ENCODE results near the gene DGLUCY.
"Not testable (repeated sequence)": the region's sequence is repeated elsewhere in the genome, so short reads cannot be mapped to it uniquely, and the experiment has no call there.

The DGLUCY gene

DNA sequence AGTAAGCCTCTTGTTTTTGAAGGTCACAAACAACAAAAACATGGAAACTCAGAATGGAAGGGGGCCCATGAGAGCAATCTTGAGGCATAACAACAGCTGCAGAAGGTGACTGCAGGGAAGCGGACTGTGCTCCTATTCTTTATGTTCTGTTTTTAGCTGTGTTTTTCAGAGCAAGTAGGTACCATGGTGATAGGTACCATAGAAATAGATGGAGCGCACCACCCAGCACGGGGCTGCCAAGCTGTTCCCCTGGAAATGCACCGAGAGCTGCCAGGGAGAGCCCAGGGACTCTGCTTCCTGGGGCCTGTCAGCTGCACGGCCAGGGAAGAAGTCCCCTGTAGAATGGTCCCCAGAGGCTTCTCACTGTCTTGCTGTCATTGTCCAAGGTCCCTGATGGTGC, 32.8 kb downstream of the DGLUCY start:
- Histone ChIP-seq H3K4me1 (ENCODE audit: control insufficient read depth, insufficient read depth, low read length) (peaks cover 19% of the 10 kb centered on the region), H3K4me3 (ENCODE audit: low read length) (no peak overlapping the region), H3K27me3 (ENCODE audit: control insufficient read depth, insufficient read depth, low read length) (peaks cover 2% of the 10 kb centered on the region), H3K36me3 (ENCODE audit: control insufficient read depth, insufficient read depth, low read length) (peaks cover 16% of the 10 kb centered on the region), H3K9ac (ENCODE audit: low read length) (no peak overlapping the region), H3K27ac (ENCODE audit: low read depth, low read length) (peak overlapping the region; percentile 19)

DNA sequence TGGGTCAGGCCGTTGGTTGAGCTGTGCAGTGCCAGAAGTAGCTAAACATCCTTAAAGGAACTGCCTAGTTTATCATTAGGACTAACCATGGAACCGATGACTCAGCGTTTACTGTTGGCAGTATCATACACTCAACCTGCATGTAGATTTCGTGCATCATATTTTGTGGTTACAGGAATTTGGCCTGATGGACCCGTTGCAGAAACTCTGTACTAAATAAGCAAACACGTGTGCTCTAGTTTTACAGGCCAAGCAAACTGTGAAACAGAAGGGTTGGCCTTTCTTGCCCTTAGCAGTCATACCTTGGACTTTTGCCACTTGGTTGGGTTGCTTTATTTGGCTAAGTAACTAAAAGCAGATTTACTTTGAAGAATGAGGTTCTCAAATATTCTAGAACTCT, 35.6 kb downstream of the DGLUCY start:
- Histone ChIP-seq H3K4me1 (ENCODE audit: control insufficient read depth, insufficient read depth, low read length) (peaks cover 13% of the 10 kb centered on the region), H3K27me3 (ENCODE audit: control insufficient read depth, insufficient read depth, low read length) (peaks cover 2% of the 10 kb centered on the region), H3K27ac (ENCODE audit: low read depth, low read length) (peak overlapping the region; percentile 38), H3K4me3 (ENCODE audit: low read length) (no peak overlapping the region), H3K36me3 (ENCODE audit: control insufficient read depth, insufficient read depth, low read length) (peaks cover 16% of the 10 kb centered on the region), H3K9ac (ENCODE audit: low read length) (no peak overlapping the region)

DNA sequence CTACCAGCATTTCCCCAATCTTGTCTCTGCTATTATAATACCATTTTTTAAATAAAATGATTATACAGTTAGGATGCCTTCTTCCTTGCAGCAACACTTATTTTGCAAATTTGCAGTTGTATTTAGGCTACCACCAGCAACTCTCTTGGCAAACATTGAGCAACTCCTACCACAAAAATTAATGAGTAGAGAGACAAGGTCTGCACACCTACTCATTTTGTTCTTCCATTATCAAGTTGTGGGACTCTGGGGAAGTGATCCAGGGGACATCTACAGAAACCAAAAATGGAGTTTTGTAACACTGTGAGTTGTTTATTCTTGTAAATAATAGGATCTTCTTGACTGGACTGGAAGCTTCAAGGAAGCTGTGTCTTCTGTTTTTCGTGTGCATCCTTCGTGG, 38.6 kb downstream of the DGLUCY start:
- Histone ChIP-seq H3K27ac (ENCODE audit: low read depth, low read length) (no peak overlapping the region), H3K27me3 (ENCODE audit: control insufficient read depth, insufficient read depth, low read length) (peaks cover 2% of the 10 kb centered on the region), H3K4me3 (ENCODE audit: low read length) (no peak overlapping the region), H3K36me3 (ENCODE audit: control insufficient read depth, insufficient read depth, low read length) (peaks cover 2% of the 10 kb centered on the region), H3K9ac (ENCODE audit: low read length) (no peak overlapping the region), H3K4me1 (ENCODE audit: control insufficient read depth, insufficient read depth, low read length) (peaks cover 19% of the 10 kb centered on the region)

DNA sequence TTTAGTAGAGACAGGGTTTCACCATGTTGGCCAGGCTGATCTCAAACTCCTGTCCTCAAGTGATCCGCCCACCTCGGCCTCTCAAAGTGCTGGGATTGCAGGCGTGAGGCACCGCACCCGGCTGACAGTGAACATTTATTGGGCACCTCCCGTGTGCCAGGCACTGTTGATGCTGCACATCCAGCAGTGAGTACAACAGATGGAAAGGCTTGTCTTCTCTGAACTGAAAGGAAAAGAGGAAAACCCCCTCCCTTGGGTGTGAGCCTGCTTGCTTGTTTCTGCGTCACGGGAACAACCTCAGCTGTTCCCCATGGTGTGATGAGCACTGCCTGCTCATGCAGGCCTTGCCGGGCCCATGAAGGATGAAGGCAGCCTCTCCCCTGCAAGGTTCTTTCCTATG, 39.5 kb downstream of the DGLUCY start:
- H3K27ac ChIP-seq (ENCODE audit: low read depth, low read length): no peak overlapping the region
- H3K4me3 ChIP-seq (ENCODE audit: low read length): no peak overlapping the region
- H3K4me1 ChIP-seq (ENCODE audit: control insufficient read depth, insufficient read depth, low read length): peaks cover 19% of the 10 kb centered on the region
- H3K9ac ChIP-seq (ENCODE audit: low read length): no peak overlapping the region
- H3K36me3 ChIP-seq (ENCODE audit: control insufficient read depth, insufficient read depth, low read length): peaks cover 6% of the 10 kb centered on the region
- peaks cover 2% of the 10 kb centered on the region for H3K27me3 ChIP-seq (ENCODE audit: control insufficient read depth, insufficient read depth, low read length)

DNA sequence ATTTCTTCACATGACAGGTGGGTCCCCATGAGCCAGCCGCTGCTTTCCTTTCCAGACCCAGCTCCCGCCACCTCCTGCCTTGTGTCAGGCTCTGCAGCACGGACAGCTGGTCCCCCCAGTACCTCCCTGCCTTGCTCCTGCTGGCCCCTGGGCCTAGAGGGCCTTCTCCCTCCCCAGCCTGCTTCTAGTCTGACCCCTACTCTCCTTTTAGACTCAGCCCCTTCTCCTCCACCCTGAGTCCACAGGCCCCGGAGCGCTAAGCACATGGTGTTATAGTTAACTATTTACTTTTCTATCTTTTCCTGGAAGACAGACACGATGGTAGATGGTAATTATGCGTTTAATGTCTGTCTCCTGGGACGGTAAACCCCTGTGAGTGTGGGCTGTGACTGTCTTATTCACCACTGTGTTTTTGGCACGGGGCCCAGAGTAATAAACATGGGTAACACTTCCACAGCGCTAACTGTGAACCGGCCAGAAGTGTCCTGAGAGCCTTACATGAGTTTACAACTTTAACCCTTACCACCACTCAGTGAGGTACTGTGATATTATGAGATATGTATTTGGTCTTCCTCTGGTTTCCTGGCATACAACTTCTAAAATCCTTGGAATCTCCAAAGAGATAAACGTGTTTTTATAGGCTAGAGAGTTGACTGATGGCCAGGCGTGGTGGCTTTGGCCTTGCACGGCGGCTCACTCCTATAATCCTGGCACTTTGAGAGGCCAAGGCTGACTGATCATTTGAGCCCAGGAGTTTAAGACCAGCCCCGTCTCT, 41.2 kb downstream of the DGLUCY start:
- peaks cover 4% of the 10 kb centered on the region for H3K36me3 ChIP-seq (ENCODE audit: control insufficient read depth, insufficient read depth, low read length)
- H3K4me1 ChIP-seq (ENCODE audit: control insufficient read depth, insufficient read depth, low read length): peaks cover 11% of the 10 kb centered on the region
- no peak overlapping the region for H3K9ac ChIP-seq (ENCODE audit: low read length)
- H3K4me3 ChIP-seq (ENCODE audit: low read length): no peak overlapping the region
- H3K27ac ChIP-seq (ENCODE audit: low read depth, low read length): peak overlapping the region; percentile 68
- H3K27me3 ChIP-seq (ENCODE audit: control insufficient read depth, insufficient read depth, low read length): no peaks in the 10 kb centered on the region

DNA sequence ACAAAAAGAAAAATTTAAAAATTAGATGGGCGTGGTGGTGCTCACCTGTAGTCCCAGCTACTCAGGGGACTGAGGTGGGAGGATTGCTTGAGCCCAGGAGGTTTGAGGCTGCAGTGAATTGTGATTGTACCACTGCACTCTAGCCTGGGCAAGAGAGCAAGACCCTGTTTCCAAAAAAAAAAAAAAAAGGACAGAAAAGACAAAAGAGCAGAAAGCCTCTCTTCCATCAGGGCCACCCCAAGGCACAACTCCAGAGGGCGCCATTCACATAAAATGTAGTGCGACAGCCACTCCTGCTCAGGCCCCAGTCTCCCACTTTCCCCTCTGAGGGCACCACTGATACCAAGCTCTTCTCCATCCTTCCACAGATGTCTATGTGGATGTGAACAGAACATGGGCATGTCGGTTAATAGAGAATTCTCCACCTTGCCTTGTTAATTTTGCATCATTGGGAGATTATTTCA, 41.8 kb downstream of the DGLUCY start:
- H3K9ac ChIP-seq (ENCODE audit: low read length): no peak overlapping the region
- no peak overlapping the region for H3K4me3 ChIP-seq (ENCODE audit: low read length)
- H3K27ac ChIP-seq (ENCODE audit: low read depth, low read length): peak overlapping the region; percentile 68
- H3K4me1 ChIP-seq (ENCODE audit: control insufficient read depth, insufficient read depth, low read length): peaks cover 11% of the 10 kb centered on the region
- H3K27me3 ChIP-seq (ENCODE audit: control insufficient read depth, insufficient read depth, low read length): no peaks in the 10 kb centered on the region
- H3K36me3 ChIP-seq (ENCODE audit: control insufficient read depth, insufficient read depth, low read length): peaks cover 7% of the 10 kb centered on the region

DNA sequence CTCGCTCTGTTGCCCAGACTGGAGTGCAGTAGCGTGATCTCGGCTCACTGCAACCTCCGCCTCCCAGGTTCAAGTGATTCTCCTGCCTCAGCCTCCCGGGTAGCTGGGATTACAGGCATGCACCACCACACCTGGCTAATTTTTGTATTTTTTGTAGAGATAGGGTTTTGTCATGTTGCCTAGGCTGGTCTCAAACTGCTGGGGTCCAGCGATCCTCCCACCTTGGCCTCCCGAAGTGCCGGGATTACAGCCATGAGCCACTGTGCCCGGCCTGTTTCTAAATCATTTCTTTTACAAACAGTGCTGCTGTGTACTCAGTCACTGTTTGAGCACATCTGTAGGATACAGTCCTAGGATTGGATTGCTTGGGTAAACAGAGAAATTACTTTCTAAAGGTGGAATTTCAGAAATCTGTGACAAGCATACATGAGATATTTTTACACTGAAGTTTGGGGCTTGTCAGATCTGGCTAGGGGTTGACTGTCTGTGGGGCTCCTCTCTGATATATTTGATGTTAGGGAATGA, 42.3 kb downstream of the DGLUCY start:
- peaks cover 11% of the 10 kb centered on the region for H3K4me1 ChIP-seq (ENCODE audit: control insufficient read depth, insufficient read depth, low read length)
- peaks cover 11% of the 10 kb centered on the region for H3K36me3 ChIP-seq (ENCODE audit: control insufficient read depth, insufficient read depth, low read length)
- not testable (repeated sequence) for H3K4me3 ChIP-seq (ENCODE audit: low read length); H3K27me3 ChIP-seq (ENCODE audit: control insufficient read depth, insufficient read depth, low read length); H3K9ac ChIP-seq (ENCODE audit: low read length); H3K27ac ChIP-seq (ENCODE audit: low read depth, low read length)

DNA sequence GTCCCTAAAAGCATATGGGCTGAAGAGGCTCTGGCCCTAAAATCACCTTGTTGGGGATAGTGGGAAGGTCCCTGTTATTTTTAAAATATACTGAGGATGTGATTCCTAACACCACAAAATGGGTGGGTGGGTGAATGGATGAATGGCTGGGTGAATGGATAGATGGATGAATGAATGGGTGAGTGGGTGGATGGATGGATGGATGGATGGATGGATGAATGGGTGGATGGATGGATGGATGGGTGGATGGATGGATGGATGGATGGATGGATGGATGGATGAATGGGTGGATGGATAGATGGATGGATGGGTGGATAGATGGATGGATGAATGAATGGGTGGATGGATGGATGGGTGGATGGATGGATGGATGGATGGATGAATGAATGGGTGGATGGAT, 43.0 kb downstream of the DGLUCY start:
- H3K27me3 ChIP-seq (ENCODE audit: control insufficient read depth, insufficient read depth, low read length); H3K27ac ChIP-seq (ENCODE audit: low read depth, low read length): not testable (repeated sequence)
- peaks cover 18% of the 10 kb centered on the region for H3K36me3 ChIP-seq (ENCODE audit: control insufficient read depth, insufficient read depth, low read length)

DNA sequence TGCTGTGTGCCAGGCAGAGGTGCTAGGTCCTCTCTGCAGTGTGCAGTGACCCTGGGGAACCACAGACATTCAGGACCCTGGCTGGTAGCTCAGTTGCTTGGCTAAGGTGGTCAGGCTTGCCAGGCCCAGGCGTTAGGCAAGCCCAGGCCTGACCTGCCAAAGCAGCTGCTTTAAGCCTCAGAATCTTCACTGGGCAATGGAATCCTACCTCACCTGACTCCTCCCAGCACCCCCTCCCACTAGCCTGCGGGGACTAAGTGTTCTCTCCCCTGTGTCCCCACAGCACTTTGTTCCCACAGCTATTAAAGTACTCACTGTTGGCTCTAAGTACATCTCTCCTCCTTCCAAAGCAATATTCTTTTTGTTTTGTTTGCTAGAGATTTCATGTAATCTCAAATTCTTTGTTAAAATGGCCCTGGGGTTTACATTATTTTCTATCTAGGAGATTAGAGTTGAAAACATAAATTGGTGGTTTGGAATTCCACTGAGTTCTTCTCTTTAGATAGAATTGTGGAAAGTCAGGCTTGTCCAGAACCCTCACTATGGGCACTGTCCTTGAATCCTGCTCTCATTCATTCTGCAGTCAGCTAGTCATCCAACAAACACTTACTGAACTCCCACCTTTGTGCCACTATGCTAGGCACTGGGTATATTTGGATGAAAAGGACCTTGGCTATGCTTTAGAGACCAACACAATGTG, 44.4 kb downstream of the DGLUCY start:
- H3K27ac ChIP-seq (ENCODE audit: low read depth, low read length): no peak overlapping the region
- H3K27me3 ChIP-seq (ENCODE audit: control insufficient read depth, insufficient read depth, low read length): no peaks in the 10 kb centered on the region
- H3K36me3 ChIP-seq (ENCODE audit: control insufficient read depth, insufficient read depth, low read length): peaks cover 19% of the 10 kb centered on the region
- peaks cover 11% of the 10 kb centered on the region for H3K4me1 ChIP-seq (ENCODE audit: control insufficient read depth, insufficient read depth, low read length)
- no peak overlapping the region for H3K9ac ChIP-seq (ENCODE audit: low read length)
- no peak overlapping the region for H3K4me3 ChIP-seq (ENCODE audit: low read length)

More for the DNA sequence above, 43.0 kb downstream of the DGLUCY start:
- peaks cover 11% of the 10 kb centered on the region for H3K4me1 ChIP-seq (ENCODE audit: control insufficient read depth, insufficient read depth, low read length)
- H3K4me3 ChIP-seq (ENCODE audit: low read length); H3K9ac ChIP-seq (ENCODE audit: low read length): not testable (repeated sequence)

DNA sequence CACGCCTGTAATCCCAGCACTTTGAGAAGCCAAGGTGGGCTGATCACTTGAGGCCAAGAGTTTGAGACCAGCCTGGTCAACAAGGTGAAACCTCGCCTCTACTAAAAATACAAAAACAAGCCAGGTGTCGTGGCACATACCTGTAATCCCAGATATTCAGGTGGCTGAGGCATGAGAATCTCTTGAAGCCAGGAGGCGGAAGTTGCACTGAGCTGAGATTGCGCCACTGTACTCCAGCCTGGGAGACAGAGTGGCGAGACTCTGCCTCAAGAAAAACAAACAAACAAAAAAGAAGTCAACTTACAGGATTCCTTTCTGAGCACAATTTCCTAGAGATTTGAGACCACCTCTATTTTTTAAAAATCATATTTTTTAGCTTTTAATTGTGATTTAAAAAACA, 45.3 kb downstream of the DGLUCY start:
- H3K4me1 ChIP-seq (ENCODE audit: control insufficient read depth, insufficient read depth, low read length): peaks cover 11% of the 10 kb centered on the region

DNA sequence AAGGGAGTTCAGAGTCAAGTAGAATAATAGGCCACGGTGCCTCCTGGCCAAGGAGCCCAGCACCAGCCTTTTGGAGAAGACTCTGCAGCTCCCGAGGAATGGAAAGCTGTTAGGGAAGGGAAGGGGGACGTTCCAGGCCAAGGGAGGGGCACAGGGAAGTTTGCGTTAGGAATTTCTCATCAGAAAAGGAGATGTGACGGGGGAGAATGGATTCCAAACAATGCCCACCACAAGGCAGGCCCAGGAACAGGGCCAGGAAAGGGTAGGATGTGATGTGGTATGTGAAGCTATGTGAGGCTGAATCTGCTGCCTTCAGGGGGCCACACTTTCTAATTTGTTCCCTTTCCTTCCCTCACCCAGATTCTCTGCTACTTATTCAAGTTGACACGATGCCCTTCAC, 46.0 kb downstream of the DGLUCY start:
- Histone ChIP-seq H3K4me3 (ENCODE audit: low read length) (no peak overlapping the region), H3K27ac (ENCODE audit: low read depth, low read length) (no peak overlapping the region), H3K36me3 (ENCODE audit: control insufficient read depth, insufficient read depth, low read length) (peaks cover 19% of the 10 kb centered on the region), H3K9ac (ENCODE audit: low read length) (no peak overlapping the region), H3K4me1 (ENCODE audit: control insufficient read depth, insufficient read depth, low read length) (peaks cover 7% of the 10 kb centered on the region), H3K27me3 (ENCODE audit: control insufficient read depth, insufficient read depth, low read length) (no peaks in the 10 kb centered on the region)

More for the DNA sequence above, 45.3 kb downstream of the DGLUCY start:
- Histone ChIP-seq H3K36me3 (ENCODE audit: control insufficient read depth, insufficient read depth, low read length) (peaks cover 19% of the 10 kb centered on the region), H3K9ac (ENCODE audit: low read length) (no peak overlapping the region), H3K27me3 (ENCODE audit: control insufficient read depth, insufficient read depth, low read length) (no peaks in the 10 kb centered on the region), H3K4me3 (ENCODE audit: low read length) (no peak overlapping the region), H3K27ac (ENCODE audit: low read depth, low read length) (no peak overlapping the region)

DNA sequence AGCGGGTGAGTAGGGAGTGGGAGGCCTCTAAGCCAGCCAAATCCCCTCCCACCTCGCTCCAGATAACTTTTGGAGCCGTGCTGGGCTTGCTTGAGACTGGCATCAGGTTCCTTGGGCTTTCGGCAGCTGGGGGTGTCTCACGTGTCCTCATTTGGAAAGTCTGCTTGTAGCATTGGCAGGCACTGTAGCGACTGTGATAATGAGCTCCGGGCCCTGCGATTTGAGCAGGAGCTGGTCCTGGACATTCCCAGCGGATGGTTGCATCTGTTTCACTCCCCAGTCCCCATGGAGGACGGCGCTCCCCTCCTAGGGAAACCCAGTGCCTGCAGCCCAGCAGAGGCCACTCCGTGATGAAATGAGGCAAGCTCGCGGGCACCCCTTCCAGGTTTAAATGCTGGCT, 49.4 kb downstream of the DGLUCY start:
- Histone ChIP-seq H3K27me3 (ENCODE audit: control insufficient read depth, insufficient read depth, low read length) (no peaks in the 10 kb centered on the region), H3K36me3 (ENCODE audit: control insufficient read depth, insufficient read depth, low read length) (peaks cover 34% of the 10 kb centered on the region), H3K4me3 (ENCODE audit: low read length) (no peak overlapping the region), H3K9ac (ENCODE audit: low read length) (no peak overlapping the region), H3K27ac (ENCODE audit: low read depth, low read length) (no peak overlapping the region), H3K4me1 (ENCODE audit: control insufficient read depth, insufficient read depth, low read length) (no peaks in the 10 kb centered on the region)

All from rectal smooth muscle tissue (tissue), 1 donor.